ENCODE data around the gene C19orf38. TPM values are rescaled to one million over a fixed set of nuclear protein-coding genes. Genes with fewer than 3 reads are reported as not detected.
"Not testable (repeated sequence)": the region's sequence is repeated elsewhere in the genome, so short reads cannot be mapped to it uniquely, and the experiment has no call there.

Gene C19orf38
- total and polyA plus RNA-seq, 9 donors, result 0.52 to 4.1 (median 1.0) TPM

- intact Hi-C loops (cut with DNase I), result loop anchor here in 2 of 4 donors (5.0 kb wide), 4 partner anchors 96 to 281 kb away; partner anchors contain the start of gene DNM2 (in 1 of the 2)
- TF ChIP-seq POLR2A (IDR thresholded peaks at IDR 0.05) (no peak), EP300 (IDR thresholded peaks at IDR 0.05) (no peak), CTCF (IDR thresholded peaks at IDR 0.05) (no peak)
- Histone ChIP-seq H3K4me3 (no peak overlapping the region), H3K4me1 (ENCODE audit: insufficient read depth) (no peaks in the 10 kb centered on the region), H3K9me3 (no peaks in the 10 kb centered on the region), H3K27me3 (no peaks in the 10 kb centered on the region), H3K27ac (peak overlapping the region in 1 of 2 donors; percentile 62), H3K36me3 (no peaks in the 10 kb centered on the region)
- DNase-seq, result peak; percentile 31 to 55 (median 46)
- 51 to 67% (median 53%) methylated on average over 18 of the region's 18 CpGs for WGBS, 3 donors
Observed at GRCh38 chr19:10863107-10863717, 15.0 kb downstream of the C19orf38 start.

GRCh38 chr19:10864538-10864899, 16.3 kb downstream of the C19orf38 start:
- peak; percentile 72 to 89 (median 77) for TF ChIP-seq CTCF (IDR thresholded peaks at IDR 0.05)
- TF ChIP-seq POLR2A (IDR thresholded peaks at IDR 0.05), result no peak
- TF ChIP-seq EP300 (IDR thresholded peaks at IDR 0.05), result no peak
- no peaks in the 10 kb centered on the region for H3K36me3 ChIP-seq
- no peaks in the 10 kb centered on the region for H3K9me3 ChIP-seq
- no peak overlapping the region for H3K27ac ChIP-seq
- intact Hi-C loops (cut with DNase I), result loop anchor here in 2 of 4 donors (5.0 kb wide), 4 partner anchors 97 to 282 kb away; partner anchors contain the start of gene DNM2 (in 1 of the 2)
- H3K27me3 ChIP-seq, result no peaks in the 10 kb centered on the region
- H3K4me1 ChIP-seq (ENCODE audit: insufficient read depth), result no peaks in the 10 kb centered on the region
- H3K4me3 ChIP-seq, result no peak overlapping the region
- 9 to 12% (median 11%) methylated on average over 6 of the region's 6 CpGs for WGBS, 3 donors
- peak; percentile 80 to 92 (median 88) for DNase-seq

GRCh38 chr19:10866495-10866894, 18.3 kb downstream of the C19orf38 start:
- no peak overlapping the region for H3K27ac ChIP-seq
- 89 to 92% (median 91%) methylated on average over 10 of the region's 10 CpGs for whole genome bisulfite sequencing, 3 donors
- no peaks in the 10 kb centered on the region for H3K27me3 ChIP-seq
- intact Hi-C loops (cut with DNase I), result loop anchor here in 1 of 4 donors (5.0 kb wide), 1 partner anchor 149 kb away; the partner anchor contains the start of gene DNM2
- no peak overlapping the region for H3K4me3 ChIP-seq
- no peaks in the 10 kb centered on the region for H3K4me1 ChIP-seq (ENCODE audit: insufficient read depth)
- TF ChIP-seq EP300 (IDR thresholded peaks at IDR 0.05), result no peak
- no peak for TF ChIP-seq CTCF (IDR thresholded peaks at IDR 0.05)
- TF ChIP-seq POLR2A (IDR thresholded peaks at IDR 0.05), result no peak
- H3K36me3 ChIP-seq, result no peaks in the 10 kb centered on the region
- H3K9me3 ChIP-seq, result no peaks in the 10 kb centered on the region
- DNase-seq, result no peak

GRCh38 chr19:10868872-10869547, 20.8 kb downstream of the C19orf38 start:
- Histone ChIP-seq H3K4me3 (no peak overlapping the region), H3K4me1 (ENCODE audit: insufficient read depth) (no peaks in the 10 kb centered on the region), H3K9me3 (no peaks in the 10 kb centered on the region), H3K27ac (no peak overlapping the region), H3K27me3 (no peaks in the 10 kb centered on the region), H3K36me3 (no peaks in the 10 kb centered on the region)
- no peak for TF ChIP-seq EP300 (IDR thresholded peaks at IDR 0.05)
- no peak for TF ChIP-seq CTCF (IDR thresholded peaks at IDR 0.05)
- no peak for TF ChIP-seq POLR2A (IDR thresholded peaks at IDR 0.05)
- peak in 3 of 5 donors; percentile 24 to 48 (median 39) for DNase-seq
- intact Hi-C loops (cut with DNase I), result loop anchor here in 1 of 4 donors (5.0 kb wide), 1 partner anchor 152 kb away; the partner anchor contains the start of gene DNM2
- WGBS, 3 donors, result 89 to 93% (median 90%) methylated on average over 10 of the region's 10 CpGs

- H3K9me3 ChIP-seq; H3K27ac ChIP-seq; H3K4me3 ChIP-seq; H3K36me3 ChIP-seq; H3K27me3 ChIP-seq; H3K4me1 ChIP-seq (ENCODE audit: insufficient read depth): not testable (repeated sequence)
- intact Hi-C loops (cut with DNase I), result loop anchor here in 3 of 4 donors (5.0 to 10.0 kb wide), 3 partner anchors 55 to 153 kb away; partner anchors contain the start of genes TIMM29 (in 2 of the 3), YIPF2 (in 2 of the 3) and DNM2 (in 1 of the 3)
- 87 to 89% (median 87%) methylated on average over 11 of the region's 11 CpGs for WGBS, 3 donors
- DNase-seq, result peak; percentile 37 to 71 (median 67)
Observed at GRCh38 chr19:10869872-10870311, 21.7 kb downstream of the C19orf38 start.
